Hepatocyte (in vitro differentiated cells): ENCODE data around the gene ULK1.

Experiments used
- EZH2 ChIP-seq: fragments of 200-600 bp; sonication (generic); IDR thresholded peaks from 2 replicates; pipeline ENCODE4 v1.6.1; 2016; ENCODE audit warnings: antibody characterized with exemption, mild to moderate bottlenecking, borderline replicate concordance
- EZH2phosphoT487 ChIP-seq: fragments of 200-600 bp; sonication (generic); IDR thresholded peaks from one replicate; pipeline ENCODE4 v1.6.1; 2018; ENCODE audit warnings: antibody characterized with exemption, mild to moderate bottlenecking, low read depth, moderate library complexity; ENCODE audit not compliant: unreplicated experiment, severe bottlenecking
- TF ChIP-seq, protein P1 (sequence below): fragments of 200-600 bp; sonication (generic); IDR thresholded peaks from 2 replicates; pipeline ENCODE4 v1.5.1; 2016; ENCODE audit warnings: antibody characterized with exemption, mild to moderate bottlenecking; ENCODE audit not compliant: poor library complexity

DNA sequence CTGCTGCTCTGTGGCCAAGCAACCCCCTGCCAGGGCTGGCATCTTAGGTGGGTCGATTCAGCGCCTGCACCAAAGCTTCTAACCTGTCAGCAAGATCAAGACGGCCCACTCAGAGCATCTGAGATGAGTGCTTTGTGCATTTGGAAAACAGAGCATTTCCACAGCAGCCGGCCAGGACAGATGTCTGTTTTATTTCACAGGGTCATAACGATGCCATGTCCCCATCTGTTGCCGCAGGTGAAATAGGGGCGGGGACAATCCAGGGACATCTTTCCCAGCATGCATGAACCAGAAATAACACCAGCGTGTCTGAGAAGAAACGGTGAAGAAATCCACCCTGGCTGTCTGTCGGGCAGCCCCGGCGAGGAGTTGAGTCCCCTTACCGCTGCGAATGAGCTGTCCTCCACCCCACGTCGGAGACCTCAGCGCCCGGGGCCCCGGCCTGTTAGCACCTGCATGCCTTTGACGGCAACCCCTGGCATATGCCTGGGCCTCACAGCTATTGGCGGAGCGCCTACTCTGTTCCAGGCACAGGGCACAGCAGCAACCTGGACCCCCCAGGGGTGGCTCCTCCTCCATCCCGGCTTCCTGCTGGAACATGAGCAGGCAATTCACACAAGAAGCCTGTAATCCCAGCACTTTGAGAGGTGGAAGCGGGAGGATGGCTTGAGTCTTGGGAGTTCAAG, 30.6 kb upstream of the ULK1 start:
- TF ChIP-seq, protein P1, sequence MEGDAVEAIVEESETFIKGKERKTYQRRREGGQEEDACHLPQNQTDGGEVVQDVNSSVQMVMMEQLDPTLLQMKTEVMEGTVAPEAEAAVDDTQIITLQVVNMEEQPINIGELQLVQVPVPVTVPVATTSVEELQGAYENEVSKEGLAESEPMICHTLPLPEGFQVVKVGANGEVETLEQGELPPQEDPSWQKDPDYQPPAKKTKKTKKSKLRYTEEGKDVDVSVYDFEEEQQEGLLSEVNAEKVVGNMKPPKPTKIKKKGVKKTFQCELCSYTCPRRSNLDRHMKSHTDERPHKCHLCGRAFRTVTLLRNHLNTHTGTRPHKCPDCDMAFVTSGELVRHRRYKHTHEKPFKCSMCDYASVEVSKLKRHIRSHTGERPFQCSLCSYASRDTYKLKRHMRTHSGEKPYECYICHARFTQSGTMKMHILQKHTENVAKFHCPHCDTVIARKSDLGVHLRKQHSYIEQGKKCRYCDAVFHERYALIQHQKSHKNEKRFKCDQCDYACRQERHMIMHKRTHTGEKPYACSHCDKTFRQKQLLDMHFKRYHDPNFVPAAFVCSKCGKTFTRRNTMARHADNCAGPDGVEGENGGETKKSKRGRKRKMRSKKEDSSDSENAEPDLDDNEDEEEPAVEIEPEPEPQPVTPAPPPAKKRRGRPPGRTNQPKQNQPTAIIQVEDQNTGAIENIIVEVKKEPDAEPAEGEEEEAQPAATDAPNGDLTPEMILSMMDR: no peak
- no peak for TF ChIP-seq EZH2
- TF ChIP-seq EZH2phosphoT487: no peak
